ENCODE results near the gene PCSK9.

GRCh38 chr1:55103891-55104290 lies 64.5 kb downstream of the PCSK9 start:
- TF ChIP-seq SRSF7 (optimal IDR thresholded peaks at IDR 0.05; ENCODE audit: low read depth, low read length): no peak
- TF ChIP-seq, protein P1, sequence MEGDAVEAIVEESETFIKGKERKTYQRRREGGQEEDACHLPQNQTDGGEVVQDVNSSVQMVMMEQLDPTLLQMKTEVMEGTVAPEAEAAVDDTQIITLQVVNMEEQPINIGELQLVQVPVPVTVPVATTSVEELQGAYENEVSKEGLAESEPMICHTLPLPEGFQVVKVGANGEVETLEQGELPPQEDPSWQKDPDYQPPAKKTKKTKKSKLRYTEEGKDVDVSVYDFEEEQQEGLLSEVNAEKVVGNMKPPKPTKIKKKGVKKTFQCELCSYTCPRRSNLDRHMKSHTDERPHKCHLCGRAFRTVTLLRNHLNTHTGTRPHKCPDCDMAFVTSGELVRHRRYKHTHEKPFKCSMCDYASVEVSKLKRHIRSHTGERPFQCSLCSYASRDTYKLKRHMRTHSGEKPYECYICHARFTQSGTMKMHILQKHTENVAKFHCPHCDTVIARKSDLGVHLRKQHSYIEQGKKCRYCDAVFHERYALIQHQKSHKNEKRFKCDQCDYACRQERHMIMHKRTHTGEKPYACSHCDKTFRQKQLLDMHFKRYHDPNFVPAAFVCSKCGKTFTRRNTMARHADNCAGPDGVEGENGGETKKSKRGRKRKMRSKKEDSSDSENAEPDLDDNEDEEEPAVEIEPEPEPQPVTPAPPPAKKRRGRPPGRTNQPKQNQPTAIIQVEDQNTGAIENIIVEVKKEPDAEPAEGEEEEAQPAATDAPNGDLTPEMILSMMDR (IDR thresholded peaks at IDR 0.05 in 2 of 3, conservative IDR thresholded peaks at IDR 0.05 in 1 of 3; ENCODE audit: insufficient read depth in 2 of 3, low read depth in 1 of 3, low read length in 3 of 3): no peak
- TF ChIP-seq FOXJ3 (CRISPR knock-in tag; IDR thresholded peaks at IDR 0.05): no peak
- no peak for TF ChIP-seq TBP (optimal IDR thresholded peaks at IDR 0.05; ENCODE audit: low read depth, low read length)
- TF ChIP-seq SRSF9 (IDR thresholded peaks at IDR 0.05; ENCODE audit: borderline replicate concordance, low read depth, low read length): no peak
